Measurements from ENCODE around the gene CERS6. TPM values are rescaled to one million over a fixed set of nuclear protein-coding genes. Genes with fewer than 3 reads are reported as not detected.
A peak's percentile ranks its signal among the peaks of the same experiment; 100 is the strongest.

Gene CERS6
- total RNA-seq, 3 donors from 2014 or later, result 14.1 to 17.2 (median 16.7) TPM

DNA sequence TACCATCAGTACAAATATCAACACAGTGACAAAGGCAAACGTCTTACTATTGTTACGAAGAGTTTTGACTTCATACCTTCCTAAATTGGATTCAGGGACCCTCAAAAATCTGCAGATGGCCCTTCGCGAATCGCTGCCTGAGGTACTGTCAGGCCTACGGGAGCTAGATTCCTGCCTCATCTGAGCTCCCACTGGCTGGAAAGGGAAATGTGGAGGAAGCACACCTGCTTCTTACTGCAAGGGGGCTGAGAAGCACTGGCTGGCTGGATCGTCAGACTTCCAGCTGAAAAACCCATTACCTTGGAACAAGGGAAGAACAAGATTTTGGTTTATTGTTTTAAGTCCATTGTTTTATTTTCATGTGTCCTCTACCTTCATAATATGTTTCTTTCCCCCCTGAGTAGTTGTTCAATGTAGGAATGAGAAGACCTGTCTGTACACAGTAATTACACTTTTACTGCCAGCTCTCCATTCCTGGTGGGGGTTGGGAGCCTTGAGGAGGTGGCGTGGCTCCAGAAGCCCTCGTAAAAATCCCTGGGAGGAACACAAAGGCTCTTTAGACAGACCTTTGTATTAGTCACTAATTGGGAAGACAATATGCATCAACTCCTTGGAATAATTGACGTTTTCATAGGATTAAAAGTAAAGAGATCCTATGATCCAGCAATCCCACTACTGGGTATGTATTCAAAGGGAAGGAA is 222.2 kb downstream of the CERS6 start:
- H3K4me1 Mint-ChIP-seq (ENCODE audit: low read depth), result no peaks in the 10 kb centered on the region
- no peaks in the 10 kb centered on the region for H3K27me3 Mint-ChIP-seq (ENCODE audit: low read depth)
- no peak overlapping the region for H3K4me3 Mint-ChIP-seq

DNA sequence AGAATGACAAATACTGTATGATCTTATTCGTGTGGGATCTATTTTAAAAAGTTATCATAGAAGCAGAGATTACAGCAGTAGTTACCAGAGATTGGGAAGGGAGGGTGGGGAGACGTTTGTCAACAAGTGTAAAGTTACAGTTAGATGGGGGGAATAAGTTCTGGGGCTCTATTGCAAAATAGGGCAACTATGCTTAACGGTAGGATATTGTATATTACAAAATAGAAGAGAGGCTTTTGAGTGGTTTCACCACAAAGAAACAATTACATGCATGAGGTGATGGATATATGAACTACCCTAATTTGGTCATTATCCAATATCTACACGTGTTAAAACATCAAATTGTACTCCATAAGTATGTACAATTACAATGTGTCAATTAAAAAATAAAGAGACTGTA is 223.0 kb downstream of the CERS6 start:
- H3K9me3 Mint-ChIP-seq, result no peaks in the 10 kb centered on the region
- DNase-seq (no peak), ATAC-seq (no peak)

More for the DNA sequence above, 222.2 kb downstream of the CERS6 start:
- H3K9me3 Mint-ChIP-seq, result no peaks in the 10 kb centered on the region
- ATAC-seq (no peak), DNase-seq (no peak)
- peaks cover 12% of the 10 kb centered on the region for H3K36me3 Mint-ChIP-seq (ENCODE audit: insufficient read depth)

GRCh38 chr2:168679741-168680310 is 223.8 kb downstream of the CERS6 start:
- Mint-ChIP-seq H3K4me3 (no peak overlapping the region), H3K27me3 (ENCODE audit: low read depth) (no peaks in the 10 kb centered on the region), H3K36me3 (ENCODE audit: insufficient read depth) (peaks cover 10% of the 10 kb centered on the region), H3K9me3 (no peaks in the 10 kb centered on the region), H3K4me1 (ENCODE audit: low read depth) (no peaks in the 10 kb centered on the region)
- ATAC-seq (no peak), DNase-seq (no peak)

More for the DNA sequence above, 223.0 kb downstream of the CERS6 start:
- Mint-ChIP-seq H3K4me1 (ENCODE audit: low read depth) (no peaks in the 10 kb centered on the region), H3K36me3 (ENCODE audit: insufficient read depth) (peaks cover 10% of the 10 kb centered on the region), H3K4me3 (no peak overlapping the region), H3K27me3 (ENCODE audit: low read depth) (no peaks in the 10 kb centered on the region)

GRCh38 chr2:168683996-168684395 is 227.9 kb downstream of the CERS6 start:
- H3K4me3 Mint-ChIP-seq, result no peak overlapping the region
- no peak for DNase-seq
- no peaks in the 10 kb centered on the region for H3K4me1 Mint-ChIP-seq (ENCODE audit: low read depth)
- H3K27me3 Mint-ChIP-seq (ENCODE audit: low read depth), result no peaks in the 10 kb centered on the region
- H3K36me3 Mint-ChIP-seq (ENCODE audit: insufficient read depth), result peaks cover 4% of the 10 kb centered on the region
- no peaks in the 10 kb centered on the region for H3K9me3 Mint-ChIP-seq
- ATAC-seq, result no peak

DNA sequence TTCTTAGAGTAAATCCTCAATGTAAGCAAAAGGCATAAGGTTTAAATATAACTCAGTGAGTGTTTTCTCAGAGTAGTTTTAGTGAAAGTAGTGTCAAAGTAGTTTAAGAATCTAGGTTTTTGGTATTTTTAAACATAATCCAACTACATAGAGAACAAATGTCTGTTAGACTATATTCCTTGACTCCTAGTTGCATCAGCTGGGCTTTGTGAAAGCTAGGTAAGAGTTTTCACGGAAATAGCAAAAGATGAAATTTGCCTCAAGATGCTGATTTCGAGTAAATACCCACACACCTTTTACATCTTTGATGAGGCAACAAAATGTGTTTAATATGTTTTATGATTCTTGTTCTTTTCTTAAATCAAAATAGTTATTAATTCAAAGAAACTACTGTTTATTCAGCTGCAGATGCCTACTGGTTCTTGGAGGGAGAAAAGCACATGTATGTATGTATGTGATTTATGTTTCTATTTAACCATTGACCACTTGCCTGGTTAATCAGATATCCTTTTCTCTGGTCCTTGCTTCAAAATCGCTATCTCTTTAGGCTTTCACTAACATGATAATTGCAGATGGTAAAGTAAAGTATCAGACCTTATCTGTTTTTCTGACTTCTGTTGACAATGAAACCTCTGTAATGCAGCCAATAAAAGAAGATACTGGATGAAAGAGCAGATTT is 229.0 kb downstream of the CERS6 start:
- Mint-ChIP-seq H3K4me1 (ENCODE audit: low read depth) (no peaks in the 10 kb centered on the region), H3K36me3 (ENCODE audit: insufficient read depth) (peaks cover 2% of the 10 kb centered on the region), H3K4me3 (no peak overlapping the region), H3K27me3 (ENCODE audit: low read depth) (no peaks in the 10 kb centered on the region), H3K9me3 (no peaks in the 10 kb centered on the region)
- no peak for ATAC-seq
- DNase-seq, result no peak

DNA sequence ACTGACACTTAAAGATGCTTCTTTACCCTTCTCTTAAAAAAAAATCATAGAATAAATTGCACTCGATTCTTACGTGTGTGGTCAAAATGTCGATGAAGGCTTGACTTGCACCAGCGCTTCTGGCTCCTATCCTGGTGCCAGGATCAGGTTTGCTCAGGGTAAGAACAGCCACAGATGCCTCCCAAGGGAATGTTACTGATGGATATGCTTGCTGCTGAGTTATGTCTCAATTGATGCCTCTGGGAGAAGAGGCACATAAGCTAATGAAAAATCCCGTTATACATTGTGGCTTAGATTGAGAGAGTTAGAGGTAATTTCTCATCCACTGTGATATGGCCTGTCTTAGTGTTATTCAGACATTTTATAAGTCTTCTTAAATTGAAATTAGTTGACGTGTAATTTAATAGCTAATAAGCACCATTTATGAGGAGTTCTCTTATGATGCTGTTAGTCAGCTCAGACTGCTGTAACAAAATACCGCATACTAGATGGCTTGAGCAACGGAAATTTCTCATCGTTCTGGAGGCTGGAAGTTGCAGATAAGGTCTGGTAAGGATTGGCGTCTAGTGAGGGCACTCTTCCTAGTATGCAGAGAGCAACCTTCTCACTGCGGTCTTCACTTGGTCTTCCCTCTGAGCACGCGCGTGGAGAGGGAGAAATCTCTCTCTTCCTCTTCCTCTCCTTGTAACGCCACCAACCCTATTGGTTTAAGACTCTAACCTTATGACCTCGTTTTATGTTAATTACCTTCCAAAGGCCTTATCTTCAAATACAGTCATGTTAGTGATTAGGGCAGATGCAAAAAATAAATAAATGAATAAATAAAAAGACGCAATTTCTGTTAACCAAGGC is 229.8 kb downstream of the CERS6 start:
- no peaks in the 10 kb centered on the region for H3K4me1 Mint-ChIP-seq (ENCODE audit: low read depth)
- no peaks in the 10 kb centered on the region for H3K9me3 Mint-ChIP-seq
- no peaks in the 10 kb centered on the region for H3K27me3 Mint-ChIP-seq (ENCODE audit: low read depth)
- H3K36me3 Mint-ChIP-seq (ENCODE audit: insufficient read depth), result no peaks in the 10 kb centered on the region
- DNase-seq (no peak), ATAC-seq (no peak)
- no peak overlapping the region for H3K4me3 Mint-ChIP-seq

DNA sequence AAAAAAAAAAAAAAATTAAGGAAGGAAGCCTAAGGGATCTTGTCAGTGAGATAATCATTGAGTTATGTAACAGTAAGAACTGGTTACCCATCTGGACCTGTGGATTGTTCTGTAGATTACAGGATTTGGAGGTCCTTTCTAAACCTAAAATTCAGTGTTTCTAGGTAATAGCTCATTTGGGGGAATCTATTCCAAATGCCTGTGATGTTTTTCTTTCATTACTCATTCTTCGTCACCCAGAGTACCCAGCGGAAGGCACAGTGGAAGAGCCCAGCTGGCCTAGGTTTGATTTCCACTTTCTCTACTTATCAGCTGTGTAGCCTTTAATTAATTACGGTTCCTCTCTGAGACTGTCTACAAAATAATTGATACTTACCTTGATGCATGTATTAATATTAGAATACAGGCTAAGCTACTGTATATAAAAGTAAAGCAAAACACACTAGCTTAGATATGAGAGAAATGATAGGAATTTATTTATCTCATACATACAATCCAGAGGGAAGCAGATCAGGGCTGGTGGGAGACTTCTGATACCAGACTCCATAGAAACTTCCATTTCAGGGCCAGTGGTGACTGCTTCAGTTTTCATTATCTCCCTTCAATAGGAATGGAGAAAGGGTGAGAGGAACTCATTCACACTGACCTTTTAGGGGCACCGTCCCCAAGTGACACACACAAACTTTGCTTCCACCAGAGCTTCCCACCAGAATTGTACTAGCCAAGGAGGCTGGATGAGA is 230.6 kb downstream of the CERS6 start:
- Mint-ChIP-seq H3K4me1 (ENCODE audit: low read depth) (no peaks in the 10 kb centered on the region), H3K4me3 (no peak overlapping the region), H3K9me3 (no peaks in the 10 kb centered on the region), H3K27me3 (ENCODE audit: low read depth) (no peaks in the 10 kb centered on the region), H3K36me3 (ENCODE audit: insufficient read depth) (no peaks in the 10 kb centered on the region)
- ATAC-seq (no peak), DNase-seq (no peak)

DNA sequence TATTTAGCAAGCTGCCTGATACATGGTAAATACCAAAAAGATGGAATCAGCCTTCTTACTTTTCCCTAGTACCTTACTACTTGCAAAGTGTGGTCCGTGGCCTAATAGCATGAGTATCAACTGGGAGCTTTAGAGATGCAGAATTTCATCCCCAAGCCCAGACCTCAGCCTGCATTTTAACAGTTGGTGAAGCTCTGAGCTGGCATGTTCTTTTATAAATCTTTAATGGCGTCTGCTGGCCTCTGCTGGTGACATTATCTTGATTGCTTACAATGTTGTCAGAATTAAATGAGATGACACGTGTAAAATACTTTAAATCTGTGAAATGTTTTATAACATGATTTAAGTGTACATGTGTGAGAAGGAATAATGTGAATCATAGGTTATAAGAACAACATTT is 231.2 kb downstream of the CERS6 start:
- peaks cover 2% of the 10 kb centered on the region for H3K36me3 Mint-ChIP-seq (ENCODE audit: insufficient read depth)
- DNase-seq (no peak), ATAC-seq (no peak)

DNA sequence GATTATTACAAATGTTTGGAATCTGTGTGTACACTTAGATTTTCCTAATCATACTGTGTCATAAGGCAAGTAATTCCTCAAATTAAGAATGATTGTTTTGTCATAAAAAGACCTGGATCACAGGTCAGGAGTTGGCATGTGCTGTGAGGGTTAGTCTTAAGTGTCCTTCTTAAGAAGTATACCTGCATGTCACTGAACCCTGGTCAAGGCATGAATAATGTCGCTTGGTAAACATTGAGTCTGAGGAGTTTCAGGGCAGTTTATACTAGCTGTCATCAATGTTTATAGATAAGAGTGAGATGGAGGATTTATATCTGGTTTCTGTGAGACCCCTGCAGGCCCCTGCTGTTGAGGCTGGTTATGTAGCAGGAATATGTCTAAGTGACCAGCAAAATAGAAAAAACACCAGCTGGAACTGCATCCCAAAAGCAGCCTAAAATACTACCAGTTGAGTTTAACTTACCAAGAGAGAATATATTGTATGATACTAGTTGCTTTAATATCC is 234.4 kb downstream of the CERS6 start:
- no peak for DNase-seq
- Mint-ChIP-seq H3K9me3 (no peaks in the 10 kb centered on the region), H3K27me3 (ENCODE audit: low read depth) (no peaks in the 10 kb centered on the region), H3K4me1 (ENCODE audit: low read depth) (no peaks in the 10 kb centered on the region), H3K4me3 (no peak overlapping the region), H3K36me3 (ENCODE audit: insufficient read depth) (peaks cover 7% of the 10 kb centered on the region)
- ATAC-seq, result no peak

More for the DNA sequence above, 231.2 kb downstream of the CERS6 start:
- Mint-ChIP-seq H3K9me3 (no peaks in the 10 kb centered on the region), H3K4me1 (ENCODE audit: low read depth) (no peaks in the 10 kb centered on the region), H3K4me3 (no peak overlapping the region), H3K27me3 (ENCODE audit: low read depth) (no peaks in the 10 kb centered on the region)

DNA sequence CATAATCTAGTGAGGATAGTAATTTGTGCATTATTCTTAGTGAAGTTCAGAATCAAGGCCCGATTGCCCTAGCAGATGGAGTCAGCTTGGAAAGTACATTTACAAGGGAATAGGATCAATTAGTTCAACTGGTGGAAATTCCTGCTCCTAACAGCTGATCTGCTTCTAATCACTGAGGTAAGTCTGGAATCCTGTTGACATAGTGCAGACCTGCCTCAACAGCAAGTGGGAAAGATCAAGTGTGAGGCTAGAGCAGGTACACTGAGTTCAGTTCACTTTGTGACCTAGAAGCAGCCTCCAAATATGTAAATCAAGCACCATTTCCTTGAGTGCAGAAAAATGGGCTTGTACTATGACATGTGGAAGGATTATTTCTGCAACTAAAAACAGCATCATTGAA is 235.1 kb downstream of the CERS6 start:
- no peak for ATAC-seq
- DNase-seq, result no peak
- Mint-ChIP-seq H3K9me3 (no peaks in the 10 kb centered on the region), H3K27me3 (ENCODE audit: low read depth) (no peaks in the 10 kb centered on the region), H3K36me3 (ENCODE audit: insufficient read depth) (peaks cover 12% of the 10 kb centered on the region), H3K4me3 (no peak overlapping the region), H3K4me1 (ENCODE audit: low read depth) (no peaks in the 10 kb centered on the region)

DNA sequence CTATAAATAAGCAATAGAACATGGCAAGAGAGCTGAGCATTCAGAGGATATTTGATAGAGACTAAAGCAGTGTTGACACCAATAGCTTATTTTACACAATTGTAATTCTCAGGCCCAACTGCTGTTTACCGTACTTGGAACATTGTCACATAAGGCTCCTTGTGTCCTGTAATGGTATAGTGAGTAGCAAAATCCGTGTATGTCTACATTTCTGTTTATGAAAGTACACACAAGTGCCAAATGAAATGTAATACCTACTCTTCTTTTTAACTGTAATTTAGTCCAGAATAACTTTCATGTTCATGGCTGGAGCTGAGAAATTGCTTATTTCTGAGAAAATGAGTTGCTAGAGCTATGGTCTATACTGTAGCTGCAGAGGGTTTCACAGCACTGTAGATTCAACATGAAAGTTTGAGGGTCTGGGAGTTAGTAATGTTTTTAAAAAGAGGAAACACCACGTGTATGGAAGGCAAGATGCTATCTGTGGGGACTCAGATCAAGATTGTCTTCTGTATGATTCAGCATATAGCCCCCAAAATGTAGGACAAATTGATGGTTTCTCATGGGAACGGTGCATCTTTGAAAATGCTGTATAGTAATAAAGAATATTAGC is 236.2 kb downstream of the CERS6 start:
- DNase-seq (no peak), ATAC-seq (peak; percentile 77 to 80)
- Mint-ChIP-seq H3K36me3 (ENCODE audit: insufficient read depth) (peaks cover 15% of the 10 kb centered on the region), H3K9me3 (no peaks in the 10 kb centered on the region), H3K4me1 (ENCODE audit: low read depth) (no peaks in the 10 kb centered on the region), H3K27me3 (ENCODE audit: low read depth) (no peaks in the 10 kb centered on the region), H3K4me3 (no peak overlapping the region)

- Mint-ChIP-seq H3K4me1 (ENCODE audit: low read depth) (no peaks in the 10 kb centered on the region), H3K9me3 (no peaks in the 10 kb centered on the region), H3K36me3 (ENCODE audit: insufficient read depth) (peaks cover 26% of the 10 kb centered on the region), H3K27me3 (ENCODE audit: low read depth) (no peaks in the 10 kb centered on the region), H3K4me3 (no peak overlapping the region)
- ATAC-seq (no peak), DNase-seq (no peak)
These were observed 238.1 kb downstream of the CERS6 start for GRCh38 chr2:168694173-168694572.

DNA sequence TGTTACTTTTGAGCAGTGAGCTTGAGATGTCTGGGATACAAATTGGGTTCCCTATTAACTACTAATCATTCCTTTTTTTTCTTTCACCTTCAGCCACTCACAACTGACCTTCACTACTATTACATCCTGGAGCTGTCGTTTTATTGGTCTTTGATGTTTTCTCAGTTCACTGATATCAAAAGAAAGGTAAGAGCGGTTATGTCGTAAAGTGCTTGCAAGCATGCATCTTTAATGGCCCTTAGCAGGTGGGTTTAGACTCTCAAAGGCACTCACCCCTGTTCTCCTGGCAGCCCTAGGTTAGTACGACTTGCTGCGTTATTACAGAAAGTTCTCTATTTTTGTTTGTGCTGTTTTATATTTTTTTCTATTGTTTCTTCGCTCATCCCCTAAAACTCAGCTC is 238.8 kb downstream of the CERS6 start:
- Mint-ChIP-seq H3K4me1 (ENCODE audit: low read depth) (no peaks in the 10 kb centered on the region), H3K36me3 (ENCODE audit: insufficient read depth) (peaks cover 26% of the 10 kb centered on the region), H3K27me3 (ENCODE audit: low read depth) (no peaks in the 10 kb centered on the region), H3K9me3 (no peaks in the 10 kb centered on the region), H3K4me3 (no peak overlapping the region)
- ATAC-seq (no peak), DNase-seq (no peak)
